ENCODE results near the gene TP63.

Gene TP63

GRCh38 chr3:189598530-189599225 is 32.5 kb upstream of the TP63 start:
- H3K4me3 ChIP-seq (replicated peaks; ENCODE audit: insufficient read depth, low read length), result no peak overlapping the region
- no peaks in the 10 kb centered on the region for H3K27me3 ChIP-seq (ENCODE audit: insufficient read depth, poor library complexity, severe bottlenecking)
- TF ChIP-seq REST (IDR thresholded peaks at IDR 0.05; ENCODE audit: insufficient replicate concordance, low read depth), result no peak
- TF ChIP-seq SPI1 (IDR thresholded peaks at IDR 0.05; ENCODE audit: borderline replicate concordance, low read depth), result no peak
- TF ChIP-seq CTCF (IDR thresholded peaks at IDR 0.05; ENCODE audit: insufficient read depth, low read length), result no peak
- no peak for TF ChIP-seq POLR2AphosphoS5 (IDR thresholded peaks at IDR 0.05; ENCODE audit: low read depth)
- TF ChIP-seq GABPA (IDR thresholded peaks at IDR 0.05; ENCODE audit: low read depth), result no peak
- H3K27ac ChIP-seq (replicated peaks), result no peak overlapping the region
- DNase-seq (ENCODE audit: low read depth in 1 of 2, low spot score in 1 of 2), result peak in 1 of 2 experiments; percentile 33

GRCh38 chr3:189602471-189602870 is 28.7 kb upstream of the TP63 start:
- H3K4me3 ChIP-seq (replicated peaks; ENCODE audit: insufficient read depth, low read length), result no peak overlapping the region
- no peak overlapping the region for H3K27ac ChIP-seq (replicated peaks)
- TF ChIP-seq POLR2AphosphoS5 (IDR thresholded peaks at IDR 0.05; ENCODE audit: low read depth) (no peak), GABPA (IDR thresholded peaks at IDR 0.05; ENCODE audit: low read depth) (no peak), CTCF (IDR thresholded peaks at IDR 0.05; ENCODE audit: insufficient read depth, low read length) (no peak), SPI1 (IDR thresholded peaks at IDR 0.05; ENCODE audit: borderline replicate concordance, low read depth) (no peak), REST (IDR thresholded peaks at IDR 0.05; ENCODE audit: insufficient replicate concordance, low read depth) (no peak)
- no peak for DNase-seq (ENCODE audit: low read depth in 1 of 2, low spot score in 1 of 2)
- no peaks in the 10 kb centered on the region for H3K27me3 ChIP-seq (ENCODE audit: insufficient read depth, poor library complexity, severe bottlenecking)

- H3K4me3 ChIP-seq (replicated peaks; ENCODE audit: insufficient read depth, low read length), result no peak overlapping the region
- no peak for TF ChIP-seq POLR2AphosphoS5 (IDR thresholded peaks at IDR 0.05; ENCODE audit: low read depth)
- no peak for TF ChIP-seq SPI1 (IDR thresholded peaks at IDR 0.05; ENCODE audit: borderline replicate concordance, low read depth)
- TF ChIP-seq GABPA (IDR thresholded peaks at IDR 0.05; ENCODE audit: low read depth), result no peak
- TF ChIP-seq REST (IDR thresholded peaks at IDR 0.05; ENCODE audit: insufficient replicate concordance, low read depth), result no peak
- no peak for TF ChIP-seq CTCF (IDR thresholded peaks at IDR 0.05; ENCODE audit: insufficient read depth, low read length)
- DNase-seq (ENCODE audit: low read depth in 1 of 2, low spot score in 1 of 2), result no peak
- H3K27me3 ChIP-seq (ENCODE audit: insufficient read depth, poor library complexity, severe bottlenecking), result no peaks in the 10 kb centered on the region
- no peak overlapping the region for H3K27ac ChIP-seq (replicated peaks)
These were observed 25.5 kb upstream of the TP63 start for GRCh38 chr3:189605717-189606116.
